PC-3 (cell line): ENCODE measurements around the gene SAT2.

Source experiments
- CTCF ChIP-seq: fragments of 300-600 bp; sonication (generic); conservative IDR thresholded peaks from 2 replicates; pipeline ENCODE4 v1.5.1; 2017; ENCODE audit warnings: antibody characterized with exemption, low read depth, mild to moderate bottlenecking, low read length
- EZH2 ChIP-seq: fragments of 300-600 bp; sonication (generic); IDR thresholded peaks from one replicate; pipeline ENCODE4 v1.6.1; 2017; ENCODE audit warnings: antibody characterized with exemption, mild to moderate bottlenecking, low read length; ENCODE audit not compliant: unreplicated experiment

- TF ChIP-seq EZH2 (no peak), CTCF (no peak)
These were observed 4.1 kb upstream of the SAT2 start for GRCh38 chr17:7631398-7632380.
